ENCODE data around the gene LIMCH1.

Gene LIMCH1

GRCh38 chr4:41530741-41531140, 7.2 kb upstream of the LIMCH1 start:
- no peak for FAIRE-seq

GRCh38 chr4:41532336-41532735, 5.6 kb upstream of the LIMCH1 start:
- FAIRE-seq: no peak

GRCh38 chr4:41532882-41533281, 5.1 kb upstream of the LIMCH1 start:
- FAIRE-seq: no peak

- no peak for FAIRE-seq
Observed at GRCh38 chr4:41533680-41534079, 4.3 kb upstream of the LIMCH1 start.

GRCh38 chr4:41534404-41534803, 3.6 kb upstream of the LIMCH1 start:
- FAIRE-seq: no peak

- no peak for FAIRE-seq
Observed at GRCh38 chr4:41535911-41536371, 2.0 kb upstream of the LIMCH1 start.

- FAIRE-seq: no peak
Observed at GRCh38 chr4:41537292-41537890, 566 bp upstream of the LIMCH1 start.

GRCh38 chr4:41538887-41539498, 1.0 kb downstream of the LIMCH1 start:
- FAIRE-seq: no peak

GRCh38 chr4:41539711-41540110, 1.8 kb downstream of the LIMCH1 start:
- no peak for FAIRE-seq

- FAIRE-seq: no peak
Observed at GRCh38 chr4:41540687-41541086, 2.7 kb downstream of the LIMCH1 start.

GRCh38 chr4:41541687-41542094, 3.7 kb downstream of the LIMCH1 start:
- FAIRE-seq: no peak

GRCh38 chr4:41542526-41543275, 4.7 kb downstream of the LIMCH1 start:
- FAIRE-seq: no peak

GRCh38 chr4:41545238-41545637, 7.3 kb downstream of the LIMCH1 start:
- FAIRE-seq: no peak

GRCh38 chr4:41546638-41547037, 8.7 kb downstream of the LIMCH1 start:
- FAIRE-seq: no peak

- FAIRE-seq: no peak
Observed at GRCh38 chr4:41548305-41548880, 10.4 kb downstream of the LIMCH1 start.

- no peak for FAIRE-seq
Observed at GRCh38 chr4:41549478-41549877, 11.5 kb downstream of the LIMCH1 start.

- FAIRE-seq: no peak
Observed at GRCh38 chr4:41550308-41550707, 12.4 kb downstream of the LIMCH1 start.

GRCh38 chr4:41551536-41551935, 13.6 kb downstream of the LIMCH1 start:
- FAIRE-seq: no peak

GRCh38 chr4:41554905-41555304, 16.9 kb downstream of the LIMCH1 start:
- no peak for FAIRE-seq

- no peak for FAIRE-seq
Observed at GRCh38 chr4:41556526-41556925, 18.6 kb downstream of the LIMCH1 start.

GRCh38 chr4:41559940-41560516, 22.1 kb downstream of the LIMCH1 start:
- FAIRE-seq: no peak

- FAIRE-seq: no peak
Observed at GRCh38 chr4:41561244-41561643, 23.3 kb downstream of the LIMCH1 start.

GRCh38 chr4:41567186-41567585, 29.2 kb downstream of the LIMCH1 start:
- no peak for FAIRE-seq

All from colon (tissue), 2 donors.